ENCODE data around the gene TRIM51G.
"Not testable (repeated sequence)": the region's sequence is repeated elsewhere in the genome, so short reads cannot be mapped to it uniquely, and the experiment has no call there.

The TRIM51G gene

GRCh38 chr11:48983785-48984184, at the start of gene TRIM51G:
TSS of gene TRIM51G (minus strand) at chr11:48983885. CDS start at chr11:48981695, 2,190 bp downstream.
- not testable (repeated sequence) for DNase-seq

GRCh38 chr11:49028523-49028922, 44.8 kb upstream of the TRIM51G start, which contains the start of gene TRIM49B:
TSS of gene TRIM49B (plus strand) at chr11:49028823. CDS start at chr11:49031600, 2,777 bp downstream.
- DNase-seq = not testable (repeated sequence)

- not testable (repeated sequence) for DNase-seq
Observed at GRCh38 chr11:48968592-48968991, 15.1 kb downstream of the TRIM51G start.

GRCh38 chr11:48955315-48956049, 28.2 kb downstream of the TRIM51G start:
- DNase-seq = not testable (repeated sequence)

- not testable (repeated sequence) for DNase-seq
Observed at GRCh38 chr11:48945796-48946195, 37.9 kb downstream of the TRIM51G start.

Data from SHP77 treated with DMSO at 0.1 percent for 48 hours (cell line).